Liver (tissue), 9 donors: ENCODE measurements around the gene COL27A1. TPM values are rescaled to one million over a fixed set of nuclear protein-coding genes. Genes with fewer than 3 reads are reported as not detected.

Experiments used
- DNase-seq: peaks from one replicate; pipeline ENCODE4 v3.0.0-alpha.2; 2017; ENCODE audit warnings: low spot score
- H3K27ac ChIP-seq, 2 donors: one replicate each; pipeline ENCODE4 v1.7.0; 2013; ENCODE audit warnings: inconsistent platforms in 2 of 2, low read length in 2 of 2, control low read depth in 1 of 2, low read depth in 1 of 2, mild to moderate bottlenecking in 1 of 2
- H3K27me3 ChIP-seq, 4 donors: one replicate each; pipeline versions ENCODE4 v1.6.1 to v1.7.0; 2013; ENCODE audit warnings: low read length in 3 of 4, inconsistent platforms in 1 of 4, mild to moderate bottlenecking in 1 of 4, moderate library complexity in 1 of 4; ENCODE audit not compliant: control insufficient read depth in 4 of 4, insufficient read depth in 4 of 4
- H3K36me3 ChIP-seq, 4 donors: one replicate each; pipeline versions ENCODE4 v1.6.1 to v1.7.0; 2013; ENCODE audit warnings: low read length in 3 of 4, mild to moderate bottlenecking in 3 of 4, low read depth in 1 of 4, moderate library complexity in 1 of 4; ENCODE audit not compliant: control insufficient read depth in 4 of 4, insufficient read depth in 3 of 4
- H3K4me1 ChIP-seq, 4 donors: one replicate each; pipeline versions ENCODE4 v1.6.1 to v1.7.0; 2013; ENCODE audit warnings: low read length in 3 of 4, mild to moderate bottlenecking in 3 of 4, moderate library complexity in 1 of 4; ENCODE audit not compliant: control insufficient read depth in 4 of 4, insufficient read depth in 4 of 4
- H3K4me3 ChIP-seq, 3 donors: one replicate each; pipeline versions ENCODE4 v1.6.1 to v1.7.0; 2013; ENCODE audit warnings: low read length in 3 of 3, control low read depth in 1 of 3, low read depth in 1 of 3, mild to moderate bottlenecking in 1 of 3
- H3K9ac ChIP-seq, 2 donors: one replicate each; pipeline ENCODE4 v1.7.0; 2013; ENCODE audit warnings: low read length in 2 of 2, mild to moderate bottlenecking in 2 of 2, moderate library complexity in 2 of 2, control low read depth in 1 of 2, low read depth in 1 of 2
- H3K9me3 ChIP-seq, 4 donors: one replicate each; pipeline versions ENCODE4 v1.6.1 to v1.7.0; 2013; ENCODE audit warnings: low read length in 3 of 4; ENCODE audit not compliant: control insufficient read depth in 4 of 4
- CTCF ChIP-seq: fragments of 150-350 bp; IDR thresholded peaks from 2 replicates; pipeline ENCODE4 v1.5.1; 2017; ENCODE audit warnings: improper control_type of control experiment, low read depth, low read length; ENCODE audit not compliant: missing input control
- EGR1 ChIP-seq, 2 donors: IDR thresholded peaks; 2 replicates each; pipeline ENCODE4 v1.6.1; 2016 to 2018; ENCODE audit warnings: antibody characterized with exemption in 2 of 2, low read depth in 2 of 2
- FOXA1 ChIP-seq: IDR thresholded peaks from 2 replicates; pipeline ENCODE4 v1.6.1; 2016; ENCODE audit warnings: antibody characterized with exemption
- FOXA2 ChIP-seq: IDR thresholded peaks from 2 replicates; pipeline ENCODE4 v1.6.1; 2016; ENCODE audit warnings: antibody characterized with exemption
- HNF4G ChIP-seq: IDR thresholded peaks from 2 replicates; pipeline ENCODE4 v1.6.1; 2016; ENCODE audit warnings: antibody characterized with exemption
- JUND ChIP-seq, 2 donors: IDR thresholded peaks; 2 replicates each; pipeline ENCODE4 v1.6.1; 2016; ENCODE audit warnings: antibody characterized with exemption in 2 of 2
- MAX ChIP-seq: IDR thresholded peaks from 2 replicates; pipeline ENCODE4 v1.6.1; 2016; ENCODE audit warnings: antibody characterized with exemption
- RAD21 ChIP-seq, 2 donors: IDR thresholded peaks; 2 replicates each; pipeline ENCODE4 v1.6.1; 2016; ENCODE audit warnings: antibody characterized with exemption in 2 of 2, mild to moderate bottlenecking in 2 of 2
- RXRA ChIP-seq, 2 donors: IDR thresholded peaks; 2 replicates each; pipeline ENCODE4 v1.6.1; 2017 to 2018; ENCODE audit warnings: antibody characterized with exemption in 2 of 2, mild to moderate bottlenecking in 1 of 2
- SP1 ChIP-seq: IDR thresholded peaks from 2 replicates; pipeline ENCODE4 v1.6.1; 2018; ENCODE audit warnings: antibody characterized with exemption, mild to moderate bottlenecking
- YY1 ChIP-seq: IDR thresholded peaks from 2 replicates; pipeline ENCODE4 v1.6.1; 2016; ENCODE audit warnings: antibody characterized with exemption, mild to moderate bottlenecking
- WGBS: extraction: QIAGEN DNeasy Blood & Tissue Kit; methylation state at CpG from one replicate; pipeline ENCODE4 v1.1.7; 2013; 5-methylcytosine and 5-hydroxymethylcytosine counted together
- polyA plus RNA-seq, 2 donors: library from polyadenylated mRNA; stranded (reverse) in 1 of 2; unstranded in 1 of 2; fragments of 200-250 nt in 1 of 2; fragments of >200 nt in 1 of 2; fragmentation: Nextera tagmentation in 1 of 2; extraction: Ambion mirVana in 1 of 2; gene quantifications; one replicate each; pipeline versions ENCODE4 v1.2.1 to v1.2.3, GENCODE V29; 2013 to 2015
- total RNA-seq, 2 donors: library from RNA; depleted of rRNA; stranded (reverse); fragments of >200 nt; gene quantifications; one replicate each; pipeline ENCODE4 v1.2.3, GENCODE V29; 2014
- TF ChIP-seq, protein P1 (sequence below): IDR thresholded peaks from 2 replicates; pipeline ENCODE4 v1.6.1; 2016; ENCODE audit warnings: antibody characterized with exemption, mild to moderate bottlenecking
- TF ChIP-seq, protein P2 (sequence below): IDR thresholded peaks from 2 replicates; pipeline ENCODE4 v1.6.1; 2016; ENCODE audit warnings: antibody characterized with exemption
- donor health status: healthy.
- donor health status: healthy.
- donor health status: healthy.
- donor health status: healthy.
- donor health status: healthy.

Gene COL27A1
- total and polyA plus RNA-seq, 4 donors, result 7.0 to 20.4 (median 12.0) TPM

DNA sequence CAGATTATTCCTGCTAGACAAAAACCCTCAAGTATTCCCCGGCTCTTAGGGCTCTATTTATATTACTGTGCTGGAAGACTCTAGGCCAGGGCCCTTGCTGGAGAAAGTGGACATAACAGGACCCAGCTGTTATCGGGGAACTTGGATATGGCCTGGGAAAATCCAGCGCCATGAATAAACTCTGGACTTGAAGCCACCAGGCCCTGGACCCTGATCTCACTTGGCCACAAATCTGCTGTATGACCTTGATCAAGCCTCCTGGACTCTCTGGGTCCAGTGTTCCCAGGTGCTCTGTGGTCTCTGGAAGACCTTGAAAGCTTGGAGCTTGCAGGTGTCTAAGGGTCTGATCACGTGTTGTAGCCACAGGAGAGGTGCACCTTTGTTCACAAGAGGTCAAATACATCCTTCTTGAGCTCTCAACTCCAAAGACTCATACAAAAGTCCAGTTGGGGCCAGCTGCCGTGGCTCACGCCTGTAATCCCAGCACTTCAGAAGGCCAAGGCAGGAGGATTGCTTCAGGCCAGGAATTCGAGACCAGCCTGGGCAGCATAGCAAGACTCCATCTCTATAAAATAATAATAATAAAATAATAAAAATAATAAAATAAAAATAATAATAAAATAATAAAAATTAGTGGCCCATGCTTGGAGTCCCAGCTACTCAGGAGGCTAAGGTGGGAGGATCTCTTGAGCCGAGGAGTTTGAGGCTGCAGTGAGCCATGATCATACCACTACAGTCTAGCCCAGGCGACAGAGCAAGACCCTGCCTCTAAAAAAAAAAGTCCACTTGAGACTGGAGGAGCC is 26.5 kb downstream of the COL27A1 start (continued):
- TF ChIP-seq, protein P1, sequence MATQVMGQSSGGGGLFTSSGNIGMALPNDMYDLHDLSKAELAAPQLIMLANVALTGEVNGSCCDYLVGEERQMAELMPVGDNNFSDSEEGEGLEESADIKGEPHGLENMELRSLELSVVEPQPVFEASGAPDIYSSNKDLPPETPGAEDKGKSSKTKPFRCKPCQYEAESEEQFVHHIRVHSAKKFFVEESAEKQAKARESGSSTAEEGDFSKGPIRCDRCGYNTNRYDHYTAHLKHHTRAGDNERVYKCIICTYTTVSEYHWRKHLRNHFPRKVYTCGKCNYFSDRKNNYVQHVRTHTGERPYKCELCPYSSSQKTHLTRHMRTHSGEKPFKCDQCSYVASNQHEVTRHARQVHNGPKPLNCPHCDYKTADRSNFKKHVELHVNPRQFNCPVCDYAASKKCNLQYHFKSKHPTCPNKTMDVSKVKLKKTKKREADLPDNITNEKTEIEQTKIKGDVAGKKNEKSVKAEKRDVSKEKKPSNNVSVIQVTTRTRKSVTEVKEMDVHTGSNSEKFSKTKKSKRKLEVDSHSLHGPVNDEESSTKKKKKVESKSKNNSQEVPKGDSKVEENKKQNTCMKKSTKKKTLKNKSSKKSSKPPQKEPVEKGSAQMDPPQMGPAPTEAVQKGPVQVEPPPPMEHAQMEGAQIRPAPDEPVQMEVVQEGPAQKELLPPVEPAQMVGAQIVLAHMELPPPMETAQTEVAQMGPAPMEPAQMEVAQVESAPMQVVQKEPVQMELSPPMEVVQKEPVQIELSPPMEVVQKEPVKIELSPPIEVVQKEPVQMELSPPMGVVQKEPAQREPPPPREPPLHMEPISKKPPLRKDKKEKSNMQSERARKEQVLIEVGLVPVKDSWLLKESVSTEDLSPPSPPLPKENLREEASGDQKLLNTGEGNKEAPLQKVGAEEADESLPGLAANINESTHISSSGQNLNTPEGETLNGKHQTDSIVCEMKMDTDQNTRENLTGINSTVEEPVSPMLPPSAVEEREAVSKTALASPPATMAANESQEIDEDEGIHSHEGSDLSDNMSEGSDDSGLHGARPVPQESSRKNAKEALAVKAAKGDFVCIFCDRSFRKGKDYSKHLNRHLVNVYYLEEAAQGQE, result no peak
- TF ChIP-seq RXRA (IDR thresholded peaks at IDR 0.05), result peak; percentile 57 to 66
- TF ChIP-seq FOXA1, result no peak
- peak; percentile 59 for TF ChIP-seq HNF4G
- no peak for TF ChIP-seq EGR1 (IDR thresholded peaks at IDR 0.05; ENCODE audit: low read depth in 2 of 2)
- TF ChIP-seq SP1, result peak; percentile 28
- TF ChIP-seq FOXA2, result no peak
- no peak for TF ChIP-seq CTCF
- TF ChIP-seq RAD21 (IDR thresholded peaks at IDR 0.05), result no peak
- TF ChIP-seq JUND (IDR thresholded peaks at IDR 0.05), result no peak

- H3K4me3 ChIP-seq, result no peak overlapping the region
- H3K27ac ChIP-seq, result no peak overlapping the region
- peaks cover 0 to 9% (median 3%) of the 10 kb centered on the region in 4 donors for H3K36me3 ChIP-seq
- TF ChIP-seq CTCF (no peak), FOXA1 (no peak), MAX (no peak), YY1 (no peak)
- TF ChIP-seq, protein P2, sequence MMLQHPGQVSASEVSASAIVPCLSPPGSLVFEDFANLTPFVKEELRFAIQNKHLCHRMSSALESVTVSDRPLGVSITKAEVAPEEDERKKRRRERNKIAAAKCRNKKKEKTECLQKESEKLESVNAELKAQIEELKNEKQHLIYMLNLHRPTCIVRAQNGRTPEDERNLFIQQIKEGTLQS, result no peak
- H3K4me1 ChIP-seq, result peaks cover 15 to 42% (median 33%) of the 10 kb centered on the region in 4 donors
- 87% methylated on average over 6 of the region's 6 CpGs for WGBS
- no peaks in the 10 kb centered on the region for H3K9me3 ChIP-seq
- no peaks in the 10 kb centered on the region for H3K27me3 ChIP-seq
- no peak overlapping the region for H3K9ac ChIP-seq
- DNase-seq, result no peak
These were observed 27.7 kb downstream of the COL27A1 start for GRCh38 chr9:114183006-114183405.
